ENCODE measurements around the gene PTRHD1. TPM values are rescaled to one million over a fixed set of nuclear protein-coding genes. Genes with fewer than 3 reads are reported as not detected.
A peak's percentile ranks its signal among the peaks of the same experiment; 100 is the strongest.

PTRHD1 gene
- total RNA-seq, 3 donors from 2014 or later (not counting 1 experiment from before 2014, with no cell fraction given) = 12.7 to 22.9 (median 15.9) TPM

DNA sequence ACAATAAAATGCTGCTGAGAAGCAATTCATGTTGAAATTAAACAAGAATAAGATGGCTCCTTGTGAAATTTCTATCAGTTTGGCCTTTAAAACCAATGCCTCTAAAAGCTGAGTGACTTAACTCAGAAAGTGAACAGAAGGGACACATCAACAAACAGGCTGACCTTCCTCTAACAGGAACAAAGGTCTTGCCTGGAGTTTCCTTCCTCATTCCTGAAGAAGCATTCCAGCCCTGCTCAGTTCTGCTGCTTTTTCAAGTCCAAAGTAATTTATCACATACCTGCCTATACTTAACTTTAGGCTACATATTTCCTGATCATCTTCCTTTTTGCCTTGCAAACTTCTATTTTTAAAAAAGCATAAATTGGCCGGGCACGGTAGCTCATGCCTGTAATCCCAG is 14.1 kb downstream of the PTRHD1 start:
- intact Hi-C loops (cut with micrococcal nuclease) = no loop called here
- H3K4me3 Mint-ChIP-seq = no peak overlapping the region
- no peaks in the 10 kb centered on the region for H3K27me3 Mint-ChIP-seq (ENCODE audit: low read depth in 2 of 2)
- Histone ChIP-seq H3K4me1 (ENCODE audit: control insufficient read depth, insufficient read depth, low read length) (no peaks in the 10 kb centered on the region), H3K9me3 (ENCODE audit: control insufficient read depth, insufficient read depth, low read length) (no peaks in the 10 kb centered on the region), H3K27me3 (ENCODE audit: control insufficient read depth, insufficient read depth, low read length) (no peaks in the 10 kb centered on the region), H3K27ac (ENCODE audit: low read length) (no peak overlapping the region), H3K4me3 (ENCODE audit: low read length) (no peak overlapping the region), H3K36me3 (ENCODE audit: control insufficient read depth, insufficient read depth, low read length) (no peaks in the 10 kb centered on the region)
- no peaks in the 10 kb centered on the region for H3K9me3 Mint-ChIP-seq
- H3K36me3 Mint-ChIP-seq = no peaks in the 10 kb centered on the region
- no peak overlapping the region for H3K27ac Mint-ChIP-seq
- DNase-seq (no peak), ATAC-seq (no peak)
- WGBS (ENCODE audit: insufficient coverage) = 34% methylated on average over 2 of the region's 2 CpGs
- TF ChIP-seq, protein P1, sequence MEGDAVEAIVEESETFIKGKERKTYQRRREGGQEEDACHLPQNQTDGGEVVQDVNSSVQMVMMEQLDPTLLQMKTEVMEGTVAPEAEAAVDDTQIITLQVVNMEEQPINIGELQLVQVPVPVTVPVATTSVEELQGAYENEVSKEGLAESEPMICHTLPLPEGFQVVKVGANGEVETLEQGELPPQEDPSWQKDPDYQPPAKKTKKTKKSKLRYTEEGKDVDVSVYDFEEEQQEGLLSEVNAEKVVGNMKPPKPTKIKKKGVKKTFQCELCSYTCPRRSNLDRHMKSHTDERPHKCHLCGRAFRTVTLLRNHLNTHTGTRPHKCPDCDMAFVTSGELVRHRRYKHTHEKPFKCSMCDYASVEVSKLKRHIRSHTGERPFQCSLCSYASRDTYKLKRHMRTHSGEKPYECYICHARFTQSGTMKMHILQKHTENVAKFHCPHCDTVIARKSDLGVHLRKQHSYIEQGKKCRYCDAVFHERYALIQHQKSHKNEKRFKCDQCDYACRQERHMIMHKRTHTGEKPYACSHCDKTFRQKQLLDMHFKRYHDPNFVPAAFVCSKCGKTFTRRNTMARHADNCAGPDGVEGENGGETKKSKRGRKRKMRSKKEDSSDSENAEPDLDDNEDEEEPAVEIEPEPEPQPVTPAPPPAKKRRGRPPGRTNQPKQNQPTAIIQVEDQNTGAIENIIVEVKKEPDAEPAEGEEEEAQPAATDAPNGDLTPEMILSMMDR (IDR thresholded peaks at IDR 0.05) = no peak
- no peaks in the 10 kb centered on the region for H3K4me1 Mint-ChIP-seq

DNA sequence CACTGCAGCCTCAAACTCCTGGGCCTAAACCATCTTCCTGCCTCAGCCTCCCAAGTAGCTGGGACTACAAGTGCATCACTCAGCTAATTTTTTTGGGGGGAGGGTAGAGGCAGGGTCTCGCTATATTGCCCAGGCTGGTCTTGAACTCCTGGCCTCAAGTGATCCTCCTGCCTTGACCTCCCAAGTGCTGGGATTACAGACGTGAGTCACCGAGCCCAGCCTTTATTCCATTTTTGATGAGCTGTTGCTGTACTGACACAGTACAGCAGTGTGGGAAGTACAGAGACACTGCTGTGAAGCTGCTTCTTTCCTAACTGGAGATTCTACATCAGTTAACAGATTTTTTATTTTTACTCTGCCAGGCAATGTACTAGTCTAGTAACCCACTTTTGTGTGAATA is 18.8 kb downstream of the PTRHD1 start:
- TF ChIP-seq, protein P1 (IDR thresholded peaks at IDR 0.05) = no peak
- no peaks in the 10 kb centered on the region for H3K9me3 ChIP-seq (ENCODE audit: control insufficient read depth, insufficient read depth, low read length)
- ATAC-seq (no peak), DNase-seq (no peak)
- intact Hi-C loops (cut with micrococcal nuclease) = no loop called here
- H3K27me3 ChIP-seq (ENCODE audit: control insufficient read depth, insufficient read depth, low read length) = no peaks in the 10 kb centered on the region
- Mint-ChIP-seq H3K4me3 (no peak overlapping the region), H3K36me3 (peaks cover 8% of the 10 kb centered on the region), H3K9me3 (no peaks in the 10 kb centered on the region), H3K27me3 (ENCODE audit: low read depth in 2 of 2) (no peaks in the 10 kb centered on the region), H3K27ac (no peak overlapping the region), H3K4me1 (peaks cover 4 to 8% of the 10 kb centered on the region in 2 donors)
- no peaks in the 10 kb centered on the region for H3K4me1 ChIP-seq (ENCODE audit: control insufficient read depth, insufficient read depth, low read length)
- peaks cover 13% of the 10 kb centered on the region for H3K36me3 ChIP-seq (ENCODE audit: control insufficient read depth, insufficient read depth, low read length)
- 89% methylated on average over 3 of the region's 3 CpGs for WGBS (ENCODE audit: insufficient coverage)
- H3K27ac ChIP-seq (ENCODE audit: low read length) = no peak overlapping the region
- no peak overlapping the region for H3K4me3 ChIP-seq (ENCODE audit: low read length)

DNA sequence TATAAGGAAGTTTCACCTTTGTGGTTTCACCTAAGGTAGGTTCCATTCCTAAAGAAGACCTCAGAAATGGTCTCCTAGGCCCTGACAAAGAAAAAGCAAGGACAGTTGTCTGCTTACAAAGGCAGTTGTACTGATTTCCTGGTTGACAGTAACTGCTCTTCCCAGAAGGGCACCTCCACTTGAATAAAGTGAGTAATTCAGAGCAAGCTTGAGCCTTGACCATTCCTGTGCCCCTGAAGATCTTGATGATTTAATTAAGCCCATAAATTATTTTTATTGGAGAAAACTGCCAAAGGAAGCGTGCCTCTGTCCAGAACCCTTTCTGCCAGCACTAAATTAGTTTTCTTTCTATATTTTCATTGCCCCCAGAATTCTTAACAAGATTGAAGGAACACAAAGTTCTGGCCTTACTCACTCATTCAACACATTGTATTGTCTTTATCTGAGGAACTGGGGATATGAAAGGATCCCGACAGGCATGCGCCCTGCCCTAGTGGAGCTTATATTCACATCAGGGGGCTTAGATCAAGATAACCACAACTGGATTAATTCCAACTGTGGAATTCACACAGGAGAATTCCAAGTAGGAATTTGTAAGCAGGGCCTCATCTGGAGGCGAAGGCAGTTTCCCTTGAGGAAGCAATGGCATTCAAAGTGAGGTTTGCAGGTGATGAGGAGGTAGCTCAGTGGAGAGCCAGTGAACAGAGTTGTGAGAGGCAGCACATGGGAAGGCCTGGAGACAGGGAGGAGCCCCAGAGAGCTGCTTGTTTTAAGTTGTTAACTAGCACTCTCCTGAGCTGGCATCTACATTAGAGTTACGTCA is 21.2 kb downstream of the PTRHD1 start:
- Histone ChIP-seq H3K27me3 (ENCODE audit: control insufficient read depth, insufficient read depth, low read length) (no peaks in the 10 kb centered on the region), H3K4me1 (ENCODE audit: control insufficient read depth, insufficient read depth, low read length) (no peaks in the 10 kb centered on the region), H3K27ac (ENCODE audit: low read length) (no peak overlapping the region), H3K9me3 (ENCODE audit: control insufficient read depth, insufficient read depth, low read length) (no peaks in the 10 kb centered on the region), H3K4me3 (ENCODE audit: low read length) (no peak overlapping the region), H3K36me3 (ENCODE audit: control insufficient read depth, insufficient read depth, low read length) (peaks cover 24% of the 10 kb centered on the region)
- H3K4me3 Mint-ChIP-seq = no peak overlapping the region
- peaks cover 4 to 8% of the 10 kb centered on the region in 2 donors for H3K4me1 Mint-ChIP-seq
- ATAC-seq = no peak
- H3K27ac Mint-ChIP-seq = peak overlapping the region; percentile 5 to 6
- no peaks in the 10 kb centered on the region for H3K9me3 Mint-ChIP-seq
- 98% methylated on average over 5 of the region's 5 CpGs for WGBS (ENCODE audit: insufficient coverage)
- DNase-seq = no peak
- peaks cover 8% of the 10 kb centered on the region for H3K36me3 Mint-ChIP-seq
- TF ChIP-seq, protein P1 (IDR thresholded peaks at IDR 0.05) = no peak
- intact Hi-C loops (cut with micrococcal nuclease) = no loop called here
- H3K27me3 Mint-ChIP-seq (ENCODE audit: low read depth in 2 of 2) = no peaks in the 10 kb centered on the region
